ENCODE data around the gene ASPDH.

DNA sequence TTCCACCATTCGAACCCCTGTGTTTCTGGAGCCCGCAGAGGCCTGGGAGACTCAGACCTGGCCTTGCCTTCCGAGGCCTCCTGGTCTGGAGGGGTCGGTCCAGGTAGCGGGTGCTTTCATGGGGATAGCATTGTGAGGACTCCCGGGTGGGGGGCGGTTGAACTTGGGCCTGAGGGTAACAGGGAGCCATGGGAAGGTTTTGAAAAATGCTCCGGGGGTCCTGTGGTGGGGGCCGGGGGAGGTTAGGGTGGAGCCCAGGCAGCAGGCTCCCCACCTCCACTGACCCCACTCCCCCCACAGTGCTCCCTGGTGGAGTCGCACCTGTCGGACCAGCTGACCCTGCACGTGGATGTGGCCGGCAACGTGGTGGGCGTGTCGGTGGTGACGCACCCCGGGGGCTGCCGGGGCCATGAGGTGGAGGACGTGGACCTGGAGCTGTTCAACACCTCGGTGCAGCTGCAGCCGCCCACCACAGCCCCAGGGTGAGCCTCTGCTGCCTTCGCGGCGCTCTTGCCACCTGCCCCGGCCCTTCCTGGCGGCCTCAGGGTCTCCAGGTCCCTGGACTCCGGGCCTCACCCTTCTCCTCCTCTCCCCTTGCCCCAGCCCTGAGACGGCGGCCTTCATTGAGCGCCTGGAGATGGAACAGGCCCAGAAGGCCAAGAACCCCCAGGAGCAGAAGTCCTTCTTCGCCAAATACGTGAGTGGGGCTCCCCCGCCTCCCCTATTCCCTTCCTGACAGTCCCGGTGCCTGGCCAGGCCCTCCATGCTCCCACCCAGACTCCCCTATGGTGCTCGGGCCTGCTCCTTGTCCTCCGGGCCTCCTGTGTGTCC lies 33.2 kb downstream of the ASPDH start:
- TF ChIP-seq, protein P1, sequence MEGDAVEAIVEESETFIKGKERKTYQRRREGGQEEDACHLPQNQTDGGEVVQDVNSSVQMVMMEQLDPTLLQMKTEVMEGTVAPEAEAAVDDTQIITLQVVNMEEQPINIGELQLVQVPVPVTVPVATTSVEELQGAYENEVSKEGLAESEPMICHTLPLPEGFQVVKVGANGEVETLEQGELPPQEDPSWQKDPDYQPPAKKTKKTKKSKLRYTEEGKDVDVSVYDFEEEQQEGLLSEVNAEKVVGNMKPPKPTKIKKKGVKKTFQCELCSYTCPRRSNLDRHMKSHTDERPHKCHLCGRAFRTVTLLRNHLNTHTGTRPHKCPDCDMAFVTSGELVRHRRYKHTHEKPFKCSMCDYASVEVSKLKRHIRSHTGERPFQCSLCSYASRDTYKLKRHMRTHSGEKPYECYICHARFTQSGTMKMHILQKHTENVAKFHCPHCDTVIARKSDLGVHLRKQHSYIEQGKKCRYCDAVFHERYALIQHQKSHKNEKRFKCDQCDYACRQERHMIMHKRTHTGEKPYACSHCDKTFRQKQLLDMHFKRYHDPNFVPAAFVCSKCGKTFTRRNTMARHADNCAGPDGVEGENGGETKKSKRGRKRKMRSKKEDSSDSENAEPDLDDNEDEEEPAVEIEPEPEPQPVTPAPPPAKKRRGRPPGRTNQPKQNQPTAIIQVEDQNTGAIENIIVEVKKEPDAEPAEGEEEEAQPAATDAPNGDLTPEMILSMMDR (IDR thresholded peaks at IDR 0.05), result no peak
- TF ChIP-seq POLR2AphosphoS5 (IDR thresholded peaks at IDR 0.05), result no peak

All from gastroesophageal sphincter (tissue), 3 donors.